ENCODE data around the gene KRT35.

DNA sequence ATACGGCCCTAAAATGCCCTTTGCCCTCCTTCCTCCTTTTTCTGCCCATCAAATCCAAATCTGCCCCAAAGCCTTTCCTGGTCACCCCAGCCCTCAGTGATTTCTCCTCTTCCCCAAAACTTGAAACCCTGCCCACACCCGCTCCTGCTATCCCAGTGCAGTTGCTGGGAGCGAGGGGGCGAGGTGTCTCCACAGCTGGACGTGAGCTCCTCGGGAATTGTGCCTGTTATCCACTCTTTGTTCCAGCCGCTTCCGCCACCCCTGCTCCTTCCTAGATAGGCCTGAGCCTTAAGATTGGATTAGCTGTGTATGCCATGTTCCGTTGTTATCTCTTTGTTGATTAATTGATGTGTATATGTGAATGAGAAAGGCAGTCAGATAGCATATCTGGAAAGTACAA, 2.6 kb upstream of the KRT35 start:
- TF ChIP-seq POLR2A (IDR thresholded peaks at IDR 0.05; ENCODE audit: low read depth, low read length) (no peak), TAF1 (IDR thresholded peaks at IDR 0.05; ENCODE audit: borderline replicate concordance, low read depth, low read length) (no peak), POLR2AphosphoS5 (IDR thresholded peaks at IDR 0.05; ENCODE audit: low read depth, low read length) (no peak)

All from GM12892 (cell line).